ENCODE measurements around the gene ADAM11. TPM values are rescaled to one million over a fixed set of nuclear protein-coding genes. Genes with fewer than 3 reads are reported as not detected.
"Not testable (repeated sequence)": the region's sequence is repeated elsewhere in the genome, so short reads cannot be mapped to it uniquely, and the experiment has no call there.

Gene ADAM11, protein sequence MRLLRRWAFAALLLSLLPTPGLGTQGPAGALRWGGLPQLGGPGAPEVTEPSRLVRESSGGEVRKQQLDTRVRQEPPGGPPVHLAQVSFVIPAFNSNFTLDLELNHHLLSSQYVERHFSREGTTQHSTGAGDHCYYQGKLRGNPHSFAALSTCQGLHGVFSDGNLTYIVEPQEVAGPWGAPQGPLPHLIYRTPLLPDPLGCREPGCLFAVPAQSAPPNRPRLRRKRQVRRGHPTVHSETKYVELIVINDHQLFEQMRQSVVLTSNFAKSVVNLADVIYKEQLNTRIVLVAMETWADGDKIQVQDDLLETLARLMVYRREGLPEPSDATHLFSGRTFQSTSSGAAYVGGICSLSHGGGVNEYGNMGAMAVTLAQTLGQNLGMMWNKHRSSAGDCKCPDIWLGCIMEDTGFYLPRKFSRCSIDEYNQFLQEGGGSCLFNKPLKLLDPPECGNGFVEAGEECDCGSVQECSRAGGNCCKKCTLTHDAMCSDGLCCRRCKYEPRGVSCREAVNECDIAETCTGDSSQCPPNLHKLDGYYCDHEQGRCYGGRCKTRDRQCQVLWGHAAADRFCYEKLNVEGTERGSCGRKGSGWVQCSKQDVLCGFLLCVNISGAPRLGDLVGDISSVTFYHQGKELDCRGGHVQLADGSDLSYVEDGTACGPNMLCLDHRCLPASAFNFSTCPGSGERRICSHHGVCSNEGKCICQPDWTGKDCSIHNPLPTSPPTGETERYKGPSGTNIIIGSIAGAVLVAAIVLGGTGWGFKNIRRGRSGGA
- 0.12 TPM in 1 of 2 replicates, not detected in the other for total RNA-seq (2014; rRNA removed; shearing (Covaris generic))

DNA sequence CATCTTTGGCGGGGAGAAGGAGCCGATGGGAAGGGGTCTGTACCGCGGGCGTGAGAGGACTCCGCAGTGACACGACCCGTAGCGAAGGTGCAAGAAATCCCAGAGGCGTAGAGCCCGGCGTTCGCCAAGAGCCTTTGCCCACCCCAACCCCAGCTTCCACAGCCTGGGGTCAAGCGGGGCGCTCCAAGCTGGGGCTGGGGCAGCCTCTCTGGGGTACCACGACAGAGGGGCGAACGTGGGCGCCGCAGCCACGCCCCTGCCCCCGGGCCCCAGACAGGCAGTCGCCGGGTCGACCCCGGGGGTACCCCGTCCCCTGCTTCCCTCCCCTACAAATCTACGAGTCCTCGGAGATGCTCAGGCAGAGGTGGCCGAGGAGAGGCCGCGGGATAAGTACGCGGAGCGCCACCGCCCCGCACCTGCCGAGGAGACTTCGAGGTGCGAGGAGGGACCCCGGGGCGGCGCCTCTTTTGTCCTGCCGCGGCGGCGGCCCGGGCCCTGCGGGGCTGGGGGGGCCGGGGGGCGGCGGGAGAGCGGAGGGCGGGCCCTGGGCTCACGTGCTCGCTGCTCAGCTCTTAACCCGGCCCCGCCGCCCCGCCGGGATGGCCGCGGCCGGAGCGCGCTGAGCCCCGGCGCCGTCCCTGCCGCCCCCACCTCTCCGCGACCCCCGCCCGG, at the start of gene ADAM11:
Gene ADAM11 (plus strand): TSS at position 575 of the 672 bp plus-strand sequence. CDS start 212 bp downstream, outside the sequence.
- DNase-seq (ENCODE audit: low read depth): no peak

DNA sequence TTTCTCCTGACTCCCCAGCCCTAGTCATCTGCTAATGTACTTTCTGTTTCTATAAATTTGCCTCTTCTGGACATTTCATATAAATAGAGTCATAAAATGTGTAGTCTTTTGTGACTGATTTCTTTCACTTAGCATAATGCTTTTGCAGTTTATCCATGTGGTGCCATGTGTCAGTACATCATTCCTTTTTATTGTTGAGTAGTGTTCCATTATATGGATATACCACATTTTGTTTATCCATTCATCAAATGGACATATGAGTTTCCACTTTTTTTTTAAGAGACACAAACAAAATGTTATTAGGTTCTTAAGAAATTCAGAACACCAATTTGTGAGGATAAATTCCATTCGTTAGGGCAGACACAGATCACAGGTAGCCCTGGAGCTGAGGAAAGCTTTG, 39.3 kb upstream of the ADAM11 start:
- DNase-seq (ENCODE audit: low read depth): no peak

DNA sequence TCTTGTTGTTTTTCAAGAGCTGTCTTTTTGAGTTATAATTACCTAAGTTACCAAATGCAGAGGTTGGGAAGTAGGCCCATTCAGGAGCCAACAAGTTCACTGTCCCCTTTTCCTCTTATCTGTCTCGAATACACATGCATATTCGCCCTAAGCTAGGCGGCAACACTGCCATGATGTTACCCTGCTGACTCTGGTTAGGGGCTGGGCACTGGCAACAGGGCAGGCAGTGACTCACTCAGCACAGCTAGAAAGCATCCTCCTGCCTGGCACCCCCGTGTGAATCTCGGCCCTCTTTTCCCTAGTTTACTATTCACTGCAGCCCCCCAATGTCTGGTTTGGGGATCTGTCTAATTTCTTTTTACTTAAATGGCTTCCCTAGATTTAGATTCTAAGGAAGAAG, 36.5 kb upstream of the ADAM11 start:
- DNase-seq (ENCODE audit: low read depth): no peak

DNA sequence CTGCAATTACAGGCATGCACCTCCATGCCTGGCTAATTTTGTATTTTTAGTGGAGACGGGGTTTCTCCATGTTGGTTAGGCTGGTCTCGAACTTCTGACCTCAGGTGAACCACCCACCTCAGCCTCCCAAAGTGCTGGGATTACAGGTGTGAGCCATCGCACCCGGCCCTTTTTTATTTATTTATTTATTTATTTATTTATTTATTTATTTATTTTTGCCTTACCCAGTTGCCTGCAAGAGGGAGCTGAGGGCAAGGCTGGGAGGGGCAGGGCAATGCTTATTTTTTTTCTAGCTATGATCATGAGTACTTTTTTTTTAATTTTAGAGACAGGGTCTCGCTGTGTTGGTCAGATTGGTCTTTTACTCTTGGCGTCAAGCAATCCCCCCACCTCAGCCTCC, 32.7 kb upstream of the ADAM11 start:
- DNase-seq (ENCODE audit: low read depth): not testable (repeated sequence)

DNA sequence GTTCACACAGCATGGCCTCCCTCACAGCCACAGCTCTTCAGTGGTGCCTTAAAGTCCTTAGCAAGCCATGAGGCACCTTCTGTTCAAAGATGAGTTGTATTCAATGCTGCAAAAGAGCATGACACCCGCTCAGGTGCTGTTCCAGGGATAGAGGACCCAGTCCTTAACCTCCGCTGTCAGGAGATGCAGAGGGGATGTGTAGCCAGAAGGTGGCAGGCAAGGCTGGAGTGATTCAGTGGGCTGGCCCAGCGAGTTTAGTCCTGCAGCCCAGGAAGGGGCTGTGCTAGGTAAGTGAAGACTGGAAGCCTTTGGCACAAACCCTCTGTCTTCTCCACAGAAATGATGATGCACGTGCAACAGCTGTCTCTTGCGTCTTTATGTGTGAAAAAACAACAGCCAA, 25.0 kb upstream of the ADAM11 start:
- no peak for DNase-seq (ENCODE audit: low read depth)

DNA sequence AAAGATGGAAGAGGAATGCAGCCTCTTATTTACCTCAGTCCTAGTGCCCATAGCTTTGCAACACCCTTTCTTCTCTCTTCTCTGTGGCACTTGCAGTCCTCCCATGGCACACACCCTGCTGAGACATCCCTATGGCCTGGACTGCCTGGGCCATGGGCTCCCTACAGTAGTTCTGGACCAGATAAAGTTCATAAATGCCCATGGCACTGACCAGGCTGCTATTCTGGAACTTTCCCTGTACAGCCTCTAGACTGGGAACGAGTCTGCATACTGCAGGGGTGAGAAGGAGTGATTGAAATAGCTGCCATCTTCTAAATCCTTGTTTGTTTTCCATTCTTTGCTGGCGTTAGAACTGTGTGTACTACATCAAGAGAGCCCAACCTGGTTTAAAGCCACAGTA, 24.5 kb upstream of the ADAM11 start:
- DNase-seq (ENCODE audit: low read depth): no peak

DNA sequence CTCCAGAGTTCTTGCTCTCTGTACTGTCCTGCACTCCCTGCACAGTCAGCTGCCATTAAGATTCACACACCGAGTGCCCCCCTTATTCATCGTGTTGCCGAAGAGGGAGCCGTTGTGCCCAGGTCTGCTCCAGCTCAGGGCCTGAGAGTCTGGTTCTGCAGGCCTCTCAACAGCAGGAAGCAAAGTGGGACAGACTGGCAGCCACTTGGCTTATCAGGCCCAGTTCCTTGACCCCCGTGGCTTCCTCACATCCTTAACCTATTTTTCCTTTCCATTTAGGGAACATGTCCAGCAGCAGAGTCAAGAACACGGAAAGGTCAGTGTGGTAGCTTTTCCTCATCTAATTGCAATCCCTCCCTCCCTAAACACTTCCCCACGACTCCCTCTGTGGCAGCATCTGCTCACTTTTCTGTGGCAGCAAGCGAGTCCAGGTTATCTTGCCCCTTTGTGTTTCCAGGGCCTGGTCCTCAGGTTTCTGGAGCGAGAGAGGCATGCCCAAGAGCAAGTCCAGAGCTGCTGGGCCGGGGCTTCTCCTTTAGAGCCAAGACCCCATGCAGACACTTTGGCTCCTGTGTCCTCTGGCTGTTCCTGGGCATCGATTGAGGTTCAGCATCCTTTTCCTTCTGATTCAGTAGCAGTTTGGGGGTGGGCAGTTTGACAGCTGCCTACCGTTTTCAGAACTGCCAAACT, 22.1 kb upstream of the ADAM11 start:
- DNase-seq (ENCODE audit: low read depth): no peak

DNA sequence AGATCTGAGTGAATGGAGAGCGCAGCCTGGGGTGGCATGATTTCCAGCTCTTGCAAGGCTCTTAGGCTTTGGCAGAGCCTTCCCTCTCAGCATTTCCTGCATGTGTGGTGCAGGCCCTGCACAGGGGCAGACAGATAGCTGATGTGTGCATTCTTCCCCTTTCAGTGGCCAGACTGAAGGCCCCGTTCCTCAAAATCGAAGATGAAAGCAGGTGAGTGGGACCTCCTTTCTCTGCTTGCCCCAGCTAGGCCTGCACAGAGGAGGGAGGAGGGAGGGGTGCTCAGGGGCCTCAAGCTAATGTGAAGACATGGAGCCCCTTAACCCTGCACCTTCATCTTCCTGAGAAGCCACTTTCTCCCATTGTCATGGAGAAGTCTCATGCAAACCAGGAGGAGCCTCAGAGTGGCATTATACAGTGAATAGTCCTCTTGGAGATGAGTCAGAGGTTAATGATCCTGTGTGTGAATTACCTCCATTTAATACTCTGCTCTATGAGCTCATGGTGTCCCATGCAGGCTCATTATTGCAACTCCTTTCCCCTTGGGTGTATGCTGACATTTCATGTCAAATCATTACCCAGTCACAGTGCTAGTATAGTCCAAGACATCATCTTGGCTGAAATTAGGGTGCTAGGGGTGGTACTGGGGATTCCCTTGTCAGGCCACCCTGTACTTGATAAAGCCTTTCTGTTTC, 20.4 kb upstream of the ADAM11 start:
- no peak for DNase-seq (ENCODE audit: low read depth)

DNA sequence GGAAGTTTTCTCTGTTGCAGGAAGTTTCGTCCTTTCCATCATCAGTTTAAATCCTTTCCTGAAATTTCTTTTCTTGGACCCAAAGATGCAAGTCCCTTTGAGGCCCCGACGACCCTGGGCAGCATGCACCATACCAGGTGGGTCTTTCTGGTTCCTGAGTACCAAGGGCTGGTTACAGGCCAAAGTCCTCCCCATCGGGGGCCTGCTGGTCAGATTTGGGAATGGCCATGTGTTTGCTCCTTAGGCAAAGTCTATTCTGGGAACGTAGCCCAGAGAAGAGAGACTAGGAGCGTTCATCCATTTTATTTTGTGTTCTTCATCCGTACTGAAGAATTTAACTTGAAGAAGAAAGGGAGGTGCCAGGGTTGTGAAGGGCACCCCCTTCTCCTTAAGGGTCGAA, 17.5 kb upstream of the ADAM11 start:
- DNase-seq (ENCODE audit: low read depth): no peak

DNA sequence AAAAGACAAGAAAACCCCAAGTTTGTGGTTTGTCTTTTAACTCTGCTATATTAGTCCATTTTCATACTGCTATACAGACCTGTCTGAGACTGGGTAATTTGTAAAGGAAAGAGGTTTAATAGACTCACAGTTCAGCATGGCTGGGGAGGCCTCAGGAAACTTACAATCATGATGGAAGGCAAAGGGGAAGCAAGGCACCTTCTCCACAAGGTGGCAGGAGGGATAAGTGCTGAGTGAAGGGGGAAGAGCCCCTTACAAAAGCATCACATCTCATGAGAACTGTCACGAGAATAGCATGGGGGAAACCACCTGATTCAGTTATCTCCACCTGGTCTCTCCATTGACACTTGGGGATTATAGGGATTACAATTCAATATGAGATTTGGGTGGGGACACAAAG, 13.5 kb upstream of the ADAM11 start:
- DNase-seq (ENCODE audit: low read depth): no peak

DNA sequence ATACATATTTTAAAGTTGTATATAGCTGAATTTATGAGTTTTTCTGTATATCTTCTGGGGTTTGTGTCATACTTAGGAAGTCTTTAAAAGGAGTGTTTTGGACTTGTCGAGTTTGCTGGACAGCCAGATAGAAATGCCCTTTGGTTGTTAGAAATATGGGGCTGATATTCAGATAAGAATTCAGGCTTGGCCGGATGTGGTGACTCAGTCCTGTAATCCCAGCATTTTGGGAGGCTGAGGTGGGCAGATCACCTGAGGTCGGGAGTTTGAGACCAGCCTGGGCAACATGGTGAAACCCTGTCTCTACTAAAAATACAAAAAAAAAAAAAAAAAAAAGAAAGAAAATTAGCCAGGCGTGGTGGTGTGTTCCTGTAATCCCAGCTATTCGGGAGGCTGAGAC, 13.1 kb upstream of the ADAM11 start:
- not testable (repeated sequence) for DNase-seq (ENCODE audit: low read depth)

DNA sequence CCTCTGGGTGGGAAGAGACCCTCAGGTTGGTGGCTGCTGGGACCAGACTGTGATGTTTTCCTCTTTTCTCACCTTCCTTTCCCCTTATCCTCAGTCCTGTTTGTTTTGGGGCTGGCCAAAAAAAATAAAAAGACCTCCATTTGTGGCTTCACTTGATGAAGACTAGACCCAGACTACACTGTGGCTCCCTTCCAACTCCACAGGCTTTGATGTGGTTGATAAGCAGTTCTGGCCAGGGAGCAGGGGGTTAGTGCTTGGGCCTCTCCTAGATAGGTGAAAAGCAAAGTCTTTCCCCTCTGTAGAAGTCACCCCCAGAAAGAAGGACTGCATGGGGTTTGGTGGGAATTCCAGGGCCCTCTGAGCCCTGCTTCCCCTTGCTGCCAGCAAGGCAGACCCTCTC, 11.2 kb upstream of the ADAM11 start:
- DNase-seq (ENCODE audit: low read depth): peak; percentile 42

DNA sequence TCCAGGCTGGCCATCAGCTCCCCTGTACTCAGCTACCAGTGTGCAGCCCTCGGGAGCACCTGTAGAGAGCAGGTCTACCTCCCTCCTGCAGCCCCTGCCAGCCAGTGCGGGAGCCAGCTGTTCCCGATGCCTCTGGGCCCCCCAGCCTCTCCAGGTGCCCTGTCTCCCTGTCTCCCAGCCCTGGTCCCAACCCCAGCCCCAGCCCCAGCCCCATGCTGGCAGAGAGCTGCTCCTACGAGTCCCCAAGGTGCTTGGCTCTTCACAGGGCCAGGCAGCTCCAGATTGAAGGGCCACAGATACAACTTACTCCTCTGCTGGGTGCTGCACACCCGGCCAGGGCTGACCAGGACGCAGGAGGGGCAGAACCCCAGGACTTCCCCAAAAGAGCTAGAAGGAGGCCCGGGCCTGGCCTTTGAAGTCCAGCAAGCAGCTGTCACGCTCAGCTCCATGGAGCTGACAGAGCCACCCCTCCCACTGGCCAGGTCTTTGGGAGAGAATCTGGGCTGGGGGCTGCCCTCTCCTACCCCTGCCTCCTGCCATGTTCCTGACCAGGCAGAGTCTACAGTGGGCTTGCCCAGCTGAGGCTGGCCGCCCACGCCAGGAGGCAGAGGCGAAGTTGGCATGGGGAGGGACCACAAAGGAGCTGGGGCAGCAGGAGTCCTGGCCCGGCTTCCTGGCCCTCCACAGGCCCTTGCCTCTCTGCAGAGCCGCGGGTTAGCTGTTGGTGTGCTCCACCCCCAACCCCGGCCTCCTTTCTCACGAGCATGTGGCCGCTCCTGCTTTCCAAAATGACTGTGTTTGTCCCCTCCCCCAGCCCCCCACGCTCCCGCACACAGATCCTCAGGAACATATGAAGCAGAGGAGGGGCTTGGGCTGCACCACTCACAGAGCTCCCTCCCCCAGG, 9.5 kb upstream of the ADAM11 start:
- no peak for DNase-seq (ENCODE audit: low read depth)

DNA sequence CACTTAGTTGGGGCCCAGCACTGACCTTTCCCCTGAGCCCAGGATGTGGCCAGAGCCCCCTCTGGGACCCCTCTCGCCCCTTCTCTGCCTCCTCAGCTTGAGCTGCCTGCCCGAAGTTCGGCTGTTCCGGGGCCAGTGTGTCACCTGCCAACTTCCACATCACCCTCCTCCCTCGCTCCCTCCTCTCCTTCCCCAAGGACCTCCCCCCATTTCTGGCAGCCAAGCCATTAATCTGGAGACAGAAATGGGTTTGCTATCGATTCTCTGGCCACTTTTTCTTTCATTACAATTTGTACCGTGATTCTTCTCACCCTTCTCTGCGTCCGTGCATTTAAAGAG, 8.8 kb upstream of the ADAM11 start:
- no peak for DNase-seq (ENCODE audit: low read depth)

DNA sequence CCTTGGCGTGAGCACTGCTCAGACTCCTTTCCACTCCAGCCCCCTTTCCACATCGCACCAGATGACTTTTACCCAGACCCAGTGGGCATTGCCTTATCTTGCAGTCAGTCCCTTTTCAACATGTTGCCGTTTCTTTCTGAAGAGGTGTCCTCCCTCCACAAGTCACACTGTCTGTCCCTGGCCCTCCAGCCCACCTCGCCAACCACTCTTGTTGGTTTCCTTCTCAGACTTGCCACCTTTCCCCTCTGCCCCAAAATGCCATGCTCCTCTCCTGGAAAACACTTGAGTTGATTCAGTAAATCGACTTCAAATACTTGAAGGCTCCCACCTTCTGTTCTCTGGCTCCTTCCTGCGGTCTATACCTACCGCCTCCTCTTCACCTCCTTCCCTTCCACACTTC, 7.5 kb upstream of the ADAM11 start:
- no peak for DNase-seq (ENCODE audit: low read depth)

DNA sequence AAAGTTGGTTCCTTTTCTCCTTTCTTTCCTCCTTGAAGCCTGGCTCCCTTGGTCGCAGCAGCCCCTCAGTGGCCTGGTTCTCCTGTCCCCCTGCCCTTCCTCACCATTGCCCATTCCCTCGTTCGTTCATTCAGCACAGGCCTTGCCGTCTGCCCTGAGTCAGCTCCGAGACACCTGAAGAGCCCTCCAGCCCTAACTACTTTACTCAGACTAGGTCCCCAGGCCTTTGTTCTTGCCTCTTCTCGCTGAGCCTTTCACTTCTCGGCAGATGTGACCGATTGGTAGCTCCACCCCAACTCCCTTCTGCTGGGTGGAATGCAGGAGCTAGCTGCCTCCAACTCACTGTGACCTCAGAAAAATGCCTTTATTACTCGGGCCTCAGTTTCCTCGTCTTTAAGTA, 7.0 kb upstream of the ADAM11 start:
- DNase-seq (ENCODE audit: low read depth): no peak

DNA sequence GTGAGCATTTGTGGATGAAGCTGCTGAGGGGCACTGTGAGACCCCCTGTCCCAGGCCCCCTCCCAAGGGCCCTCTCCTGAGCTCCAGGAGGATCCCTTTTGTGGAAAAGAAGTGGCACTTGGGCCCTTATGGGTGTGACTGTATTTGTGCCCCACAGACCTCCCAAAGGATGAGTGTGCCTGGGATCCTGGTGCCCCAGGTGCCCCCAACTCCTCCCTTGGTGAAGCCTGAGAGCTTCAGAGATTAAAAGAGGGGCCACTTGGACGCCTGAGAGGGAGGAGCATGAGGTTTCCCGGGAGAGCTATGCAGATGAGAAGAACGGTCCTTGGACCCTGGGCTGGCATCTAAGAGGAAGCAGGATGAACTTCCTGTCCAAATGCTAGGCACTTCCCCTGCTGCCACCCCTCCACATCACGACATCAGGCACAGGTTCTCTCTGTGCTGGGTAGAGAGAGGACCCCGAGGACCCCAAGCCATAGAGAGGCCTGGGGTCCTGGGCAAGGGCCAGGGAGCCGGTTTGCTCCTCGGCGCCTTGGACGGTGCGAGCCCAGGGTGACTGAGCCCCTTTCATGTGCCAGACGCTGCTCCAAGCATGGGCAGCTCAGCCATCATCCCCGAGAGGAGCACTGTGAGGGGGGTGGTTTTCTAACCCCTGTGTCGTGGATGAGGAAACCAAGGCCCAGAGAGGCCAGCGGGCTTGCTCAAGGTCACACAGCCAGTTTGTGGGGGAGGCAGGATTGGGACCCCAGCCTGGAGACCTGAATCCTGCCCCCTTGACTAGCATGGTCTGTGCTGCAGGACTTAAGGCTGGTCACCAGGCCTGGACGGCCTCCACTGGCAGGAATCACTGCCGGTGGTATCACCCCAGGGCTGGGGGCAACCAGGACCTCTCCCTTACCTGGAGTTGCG, 5.6 kb upstream of the ADAM11 start:
- DNase-seq (ENCODE audit: low read depth): no peak

DNA sequence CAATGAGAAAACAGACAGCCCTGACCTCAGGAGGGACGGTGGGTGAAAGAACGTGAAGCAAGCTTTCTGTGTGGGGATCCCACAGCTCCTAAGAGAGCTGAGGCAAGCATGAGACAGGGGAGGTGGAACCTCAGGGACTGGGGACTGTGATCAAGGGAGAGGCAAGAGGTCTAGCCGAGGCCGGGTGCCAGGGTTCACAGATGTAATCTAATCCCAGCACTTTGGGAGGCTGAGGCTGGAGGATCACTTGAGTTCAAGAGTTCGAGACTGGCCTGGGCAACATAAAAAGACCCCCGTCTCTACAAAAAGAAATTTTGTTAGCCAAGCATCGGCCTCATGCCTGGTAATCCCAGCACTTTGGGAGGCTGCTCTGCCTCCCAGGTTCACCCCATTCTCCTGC, 4.5 kb upstream of the ADAM11 start:
- peak; percentile 30 for DNase-seq (ENCODE audit: low read depth)

DNA sequence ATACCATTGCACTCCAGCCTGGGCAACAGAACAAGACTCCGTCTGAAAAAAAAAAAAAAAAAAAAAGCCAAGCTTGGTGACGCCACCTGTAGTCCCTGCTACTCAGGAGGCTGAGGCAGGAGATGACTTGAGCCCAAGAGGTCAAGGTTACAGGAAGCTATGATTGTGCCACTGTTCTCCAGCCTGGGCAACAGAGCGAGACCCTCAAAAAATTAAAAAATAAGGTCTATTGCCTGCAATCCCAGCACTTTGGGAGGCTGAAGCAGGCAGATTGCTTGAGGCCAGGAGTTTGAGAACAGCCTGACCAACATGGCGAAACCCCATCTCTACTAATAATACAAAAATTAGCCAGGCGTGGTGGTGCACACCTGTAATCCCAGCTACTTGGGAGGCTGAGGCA, 3.6 kb upstream of the ADAM11 start:
- DNase-seq (ENCODE audit: low read depth): not testable (repeated sequence)

Data from M059J (cell line).